HG03039 (cell line): ENCODE results near the gene SOX1.

Source experiments
- ATAC-seq: cut with Tn5 transposase; IDR thresholded peaks from one replicate; pipeline ENCODE4 v1.9.1; 2021; ENCODE audit warnings: mild to moderate bottlenecking, moderate library complexity; ENCODE audit not compliant: unreplicated experiment

Gene SOX1

DNA sequence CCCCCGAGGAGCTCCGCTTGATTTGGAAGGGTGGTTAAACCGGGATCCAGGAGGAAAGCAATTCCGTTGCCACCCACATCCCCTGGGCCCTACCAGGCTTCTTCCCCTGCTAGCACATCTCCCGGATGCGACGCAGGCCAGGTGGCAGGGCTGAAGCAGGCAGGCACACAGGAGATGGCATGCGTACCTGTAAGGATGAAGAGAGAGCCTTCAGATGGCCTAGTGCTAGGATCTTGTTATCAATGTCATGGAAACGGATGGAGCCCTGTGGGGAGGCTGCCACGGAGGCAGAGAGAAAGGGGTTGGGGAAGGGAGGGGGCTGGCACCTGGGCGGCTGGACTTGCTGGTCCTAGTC lies 8.5 kb upstream of the SOX1 start:
- ATAC-seq: no peak

DNA sequence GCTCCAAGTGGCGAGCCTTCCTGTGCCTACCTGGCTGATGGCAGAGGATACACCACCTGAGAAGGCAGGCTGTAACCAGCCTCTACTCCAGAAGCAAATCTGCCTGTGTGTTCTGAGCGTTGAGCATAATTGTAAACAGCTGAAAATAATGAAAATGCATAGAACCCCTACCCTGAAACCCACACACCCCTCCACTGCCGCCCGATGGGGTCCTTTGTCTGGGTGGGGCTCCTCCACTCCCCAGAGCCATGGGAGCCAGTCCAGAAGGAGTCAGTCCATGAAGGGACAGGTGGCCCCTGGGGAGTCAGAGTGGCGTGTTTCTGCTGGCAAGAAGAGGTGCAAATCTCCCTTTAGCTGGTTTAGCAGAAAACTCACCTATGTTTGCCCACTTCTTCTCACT lies 8.0 kb upstream of the SOX1 start:
- ATAC-seq: no peak

DNA sequence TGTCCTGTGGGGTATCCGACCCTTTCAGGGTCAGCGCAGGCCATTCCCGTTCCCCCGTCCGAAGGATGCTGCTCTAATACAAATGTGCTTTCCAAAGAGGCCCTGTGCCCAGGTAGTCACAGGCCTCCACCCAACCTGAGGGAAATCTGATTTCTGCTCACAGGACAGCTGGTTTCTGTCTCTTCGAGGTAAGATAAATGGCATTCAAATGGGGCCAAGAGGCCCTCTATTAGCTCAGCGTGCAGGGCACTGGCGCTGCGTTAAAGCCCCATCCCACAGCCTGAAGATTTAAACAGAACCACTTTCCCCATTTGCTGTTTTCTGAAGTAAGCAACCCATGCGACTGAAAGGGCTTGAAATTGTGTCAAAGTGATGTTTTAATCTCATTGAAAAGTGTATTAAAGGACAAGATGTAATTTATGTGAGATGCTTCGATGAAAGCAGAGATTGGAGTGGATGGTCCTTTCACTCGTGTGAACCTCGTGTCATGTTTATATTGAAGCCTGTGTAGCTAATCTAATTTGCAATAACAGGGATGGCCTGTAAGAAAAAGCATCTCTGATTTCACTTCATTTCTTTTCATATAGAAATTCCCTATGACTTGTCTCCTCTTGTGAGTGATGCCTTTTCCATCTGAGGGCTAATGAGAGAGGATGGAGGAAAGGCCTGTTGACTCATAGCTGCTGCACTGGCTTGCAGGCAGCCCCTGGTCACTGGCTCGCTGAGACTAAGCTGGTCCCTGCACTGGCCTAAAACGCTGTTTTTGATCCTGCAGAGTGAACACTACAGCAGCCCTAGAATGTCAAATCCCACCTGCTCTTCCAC lies 7.3 kb upstream of the SOX1 start:
- no peak for ATAC-seq

DNA sequence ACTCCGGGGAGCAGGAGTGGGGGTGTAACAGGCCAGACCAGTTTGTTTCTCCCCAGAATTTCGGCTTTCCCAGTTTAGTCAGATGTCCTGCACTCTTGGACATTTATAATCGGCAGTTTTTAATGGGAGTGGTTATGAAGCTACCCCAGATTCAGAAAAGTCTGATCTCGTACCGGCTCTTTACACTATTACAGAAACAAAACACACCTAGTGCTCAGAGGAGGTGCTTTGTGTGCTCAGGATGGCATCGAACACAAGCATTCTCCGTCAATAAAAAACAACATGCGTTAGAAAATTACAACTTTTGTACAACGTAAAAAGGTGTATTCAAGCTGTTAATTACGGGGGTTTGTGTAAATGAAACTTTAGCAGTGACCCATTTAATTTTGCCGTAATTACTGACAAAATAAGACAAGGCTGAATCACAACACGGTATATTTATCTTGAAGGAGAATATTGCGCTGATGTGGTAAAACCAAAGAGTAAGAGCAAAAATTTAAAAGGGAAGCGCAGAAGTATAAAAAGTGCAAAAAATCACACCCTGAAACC lies 6.6 kb upstream of the SOX1 start:
- no peak for ATAC-seq

DNA sequence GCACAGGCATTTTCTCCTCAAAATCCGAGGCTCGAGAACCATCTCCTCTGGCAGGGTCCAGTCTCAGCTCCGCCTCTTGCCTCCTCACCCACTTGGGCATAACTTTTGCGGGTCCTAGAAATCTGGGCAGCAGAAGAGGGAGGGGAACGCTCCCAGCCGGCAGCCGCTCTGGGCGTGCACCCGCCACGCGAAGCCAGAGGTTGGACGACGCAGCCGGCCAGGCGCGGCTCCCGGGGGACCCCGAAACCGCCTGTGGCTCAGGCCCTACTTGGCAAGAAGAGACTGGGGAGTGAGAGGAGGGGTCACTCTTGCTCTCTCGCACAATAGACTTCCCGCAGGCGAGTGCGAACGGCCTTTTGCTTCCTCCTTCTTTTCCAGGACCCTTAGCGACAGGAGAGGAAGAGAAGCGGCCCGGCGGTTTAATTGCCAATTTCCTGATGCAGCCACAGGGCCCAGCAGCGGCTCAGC lies 6.0 kb upstream of the SOX1 start:
- ATAC-seq: no peak

DNA sequence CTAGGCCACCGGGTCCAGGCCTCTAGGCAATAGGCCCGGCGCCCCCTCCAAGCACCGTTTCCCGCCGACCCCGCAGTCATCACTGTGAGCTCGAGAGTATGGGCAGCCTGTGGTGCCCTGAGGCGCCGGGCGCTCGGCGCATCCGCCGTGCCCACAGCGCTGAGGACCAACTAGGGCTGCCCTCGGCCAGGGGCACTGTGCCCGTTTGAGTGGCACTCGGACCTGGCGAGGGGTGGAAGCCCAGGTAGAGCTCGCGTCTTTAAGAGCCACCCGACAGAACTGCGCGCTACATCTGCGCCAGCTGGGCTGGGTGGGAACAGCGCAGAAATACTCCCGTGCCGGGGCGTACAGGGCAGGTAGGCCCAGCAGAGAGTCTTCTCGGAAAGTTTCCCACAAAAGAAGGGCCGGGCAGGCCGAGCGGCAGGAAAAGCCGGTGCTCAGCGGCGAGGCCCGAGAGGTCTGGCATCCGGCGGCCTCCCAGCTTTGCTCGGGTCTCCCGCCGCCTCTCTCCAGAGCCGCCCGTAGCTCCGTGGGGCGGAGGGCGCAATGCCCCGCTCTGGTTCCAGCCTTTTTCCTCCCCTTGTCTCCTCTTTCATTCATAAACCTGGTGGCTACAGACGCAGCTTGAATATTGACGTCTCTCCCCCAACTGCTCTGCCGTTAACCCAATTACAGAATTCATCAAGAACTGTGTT lies 5.4 kb upstream of the SOX1 start:
- ATAC-seq: no peak

DNA sequence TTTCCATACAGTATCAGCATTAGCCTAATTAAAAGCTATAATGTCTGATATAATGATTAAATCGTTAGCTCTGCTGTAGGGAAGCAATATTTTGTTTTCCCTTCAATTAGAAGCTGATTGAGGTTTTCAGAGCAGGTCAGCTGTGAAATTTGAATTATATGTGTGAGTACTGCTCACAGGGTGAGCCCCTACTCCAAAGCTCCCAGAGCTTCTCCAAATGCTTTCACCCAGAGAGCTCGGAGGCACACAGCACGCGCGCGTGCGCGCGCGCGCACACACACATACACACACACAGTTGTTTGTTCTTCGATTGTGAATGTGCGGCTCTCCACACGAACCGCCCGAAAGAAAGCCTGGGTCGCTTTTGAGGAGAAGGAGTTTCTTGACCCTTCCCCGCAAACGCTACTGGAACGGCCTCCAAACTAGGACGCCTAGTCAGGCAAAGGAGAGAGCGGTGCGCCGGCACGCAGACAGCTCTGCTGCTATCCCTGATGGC lies 4.8 kb upstream of the SOX1 start:
- no peak for ATAC-seq

DNA sequence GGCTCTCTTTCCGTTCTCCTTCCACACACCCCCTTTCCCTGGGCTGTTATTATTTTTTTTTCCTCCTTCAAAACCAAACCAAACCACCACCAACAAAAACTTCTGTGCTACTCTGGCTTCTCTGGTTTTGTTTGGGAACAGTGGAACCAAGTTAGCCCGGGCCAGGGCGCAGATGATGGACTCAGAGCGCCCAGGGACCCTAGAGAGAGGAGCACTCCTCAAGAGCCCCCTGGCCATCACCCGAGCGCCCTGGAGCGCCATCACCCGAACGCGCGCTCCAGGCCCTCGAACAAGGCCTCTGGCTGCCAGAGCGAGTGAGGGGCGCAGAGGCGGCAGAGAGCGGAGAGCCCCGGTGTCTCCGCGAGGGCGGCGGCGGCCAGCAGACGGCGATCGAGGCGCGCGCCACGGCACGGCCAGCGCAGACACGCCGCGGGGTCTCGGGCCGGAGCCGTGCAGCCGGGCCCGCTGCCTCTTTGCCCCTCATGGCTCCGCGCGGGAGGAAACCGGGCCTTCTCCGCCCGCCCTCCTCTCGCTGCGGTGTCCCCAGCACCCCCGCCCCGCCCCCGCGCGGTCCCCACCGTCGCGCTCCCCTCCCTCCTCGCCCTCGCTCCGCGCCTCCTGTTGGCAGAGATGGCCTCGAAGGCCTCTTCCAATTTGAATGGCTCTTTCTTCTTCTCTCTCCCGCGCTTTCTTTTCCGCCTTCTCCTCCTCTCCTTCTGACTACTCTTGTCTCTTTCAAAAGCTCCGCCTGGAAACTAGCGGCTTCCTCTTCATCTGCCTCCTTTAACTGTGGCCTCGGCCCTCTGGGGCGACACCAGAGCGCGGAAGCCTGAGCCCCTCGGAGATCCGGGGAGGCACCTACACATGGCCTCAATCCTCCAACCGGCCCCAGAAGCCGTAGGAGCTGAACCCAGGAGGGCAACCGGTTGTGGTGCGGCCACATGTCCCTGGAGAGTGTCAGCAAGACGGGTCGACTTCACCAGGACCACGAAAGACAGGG lies 4.1 kb upstream of the SOX1 start:
- ATAC-seq: no peak

DNA sequence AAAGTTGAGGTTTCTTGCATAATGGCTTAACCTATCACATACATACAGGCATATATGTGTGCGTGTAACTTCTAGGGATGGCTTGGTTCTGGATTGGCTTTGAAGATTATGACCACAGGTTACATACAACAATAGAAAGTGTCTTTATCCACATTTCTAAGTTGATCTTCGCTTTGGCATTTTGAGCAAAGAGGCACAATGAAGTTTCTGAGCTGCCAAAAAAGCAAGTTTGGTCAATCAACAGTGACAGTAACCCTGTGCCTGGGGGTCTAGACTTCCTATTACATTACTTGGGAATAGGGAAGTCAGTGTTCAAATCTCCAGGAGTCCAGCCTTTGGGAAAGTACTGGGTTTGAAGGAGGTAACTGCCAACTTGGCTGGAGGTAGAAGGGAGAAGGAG lies 3.1 kb upstream of the SOX1 start:
- ATAC-seq: no peak

DNA sequence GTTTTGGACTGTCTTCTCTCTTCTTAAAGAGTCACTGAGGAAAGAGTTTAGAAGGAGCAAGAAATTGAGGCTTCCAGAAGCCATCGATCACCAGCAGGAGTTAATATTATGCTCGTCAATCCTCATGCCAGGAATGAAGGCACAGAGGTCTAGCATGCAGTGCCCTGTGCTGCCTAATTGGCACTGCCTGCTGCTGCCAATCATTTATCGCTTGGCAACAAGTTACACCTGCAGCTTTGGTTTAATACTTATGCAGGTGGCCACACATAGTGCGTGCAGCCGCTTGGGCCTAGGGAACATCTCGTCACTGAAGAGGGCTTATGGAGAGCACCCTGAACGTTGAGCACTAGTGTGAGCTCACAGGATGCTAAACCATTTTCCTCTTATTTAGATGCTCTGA lies 2.7 kb upstream of the SOX1 start:
- ATAC-seq: no peak

DNA sequence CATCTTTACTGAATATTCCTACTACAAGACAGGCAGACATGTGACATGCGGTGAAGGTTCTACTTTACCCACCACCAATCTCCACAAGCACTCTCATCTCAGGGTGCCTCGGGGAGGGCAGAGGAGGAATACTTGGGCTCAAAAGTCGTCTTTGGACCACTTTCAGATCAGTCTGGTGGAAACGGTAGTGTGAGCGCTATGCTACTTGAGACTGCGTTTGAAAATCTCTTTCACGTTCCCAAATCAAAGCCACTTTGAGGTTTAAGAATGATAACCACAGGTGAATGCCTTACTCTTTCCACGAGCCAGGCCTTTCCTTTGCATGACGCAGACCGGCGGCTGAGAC lies 1.5 kb upstream of the SOX1 start:
- ATAC-seq: no peak

DNA sequence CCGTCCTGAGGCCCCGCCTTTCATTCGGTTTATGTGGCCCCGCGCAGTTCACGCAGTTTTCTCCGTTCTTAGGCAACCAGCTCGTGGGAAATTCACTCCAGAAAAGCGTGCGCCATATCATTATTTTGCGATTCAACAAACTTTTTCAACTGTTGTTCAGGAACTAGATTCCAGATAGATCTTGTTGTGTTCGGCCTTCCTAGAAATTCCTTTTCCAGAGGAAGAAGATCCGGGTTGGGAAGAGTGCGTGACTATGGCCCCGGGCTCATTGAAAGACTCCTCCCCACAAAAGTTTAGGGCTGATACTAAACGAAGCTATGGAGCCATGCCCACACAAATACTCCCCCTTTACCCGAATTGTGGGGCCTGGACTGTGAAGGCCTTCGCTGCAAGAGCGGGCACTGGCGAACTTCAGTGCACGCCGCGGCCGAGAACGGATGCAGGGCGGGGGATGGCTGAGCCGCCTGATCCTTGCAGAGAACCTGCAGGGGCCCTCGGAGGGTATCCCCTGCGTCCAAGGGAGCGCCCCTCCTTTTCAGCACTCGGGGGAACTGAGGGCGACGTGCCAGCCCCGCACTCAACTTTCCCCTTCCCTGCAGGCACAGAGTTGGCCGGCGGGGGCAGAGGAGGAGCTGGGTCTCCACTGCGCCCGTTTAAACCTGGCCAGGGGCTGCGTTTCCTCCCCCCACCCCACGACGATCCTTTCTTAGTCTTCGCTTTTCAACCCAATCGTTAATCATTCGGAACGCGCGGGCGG lies 904 bp upstream of the SOX1 start:
- no peak for ATAC-seq

DNA sequence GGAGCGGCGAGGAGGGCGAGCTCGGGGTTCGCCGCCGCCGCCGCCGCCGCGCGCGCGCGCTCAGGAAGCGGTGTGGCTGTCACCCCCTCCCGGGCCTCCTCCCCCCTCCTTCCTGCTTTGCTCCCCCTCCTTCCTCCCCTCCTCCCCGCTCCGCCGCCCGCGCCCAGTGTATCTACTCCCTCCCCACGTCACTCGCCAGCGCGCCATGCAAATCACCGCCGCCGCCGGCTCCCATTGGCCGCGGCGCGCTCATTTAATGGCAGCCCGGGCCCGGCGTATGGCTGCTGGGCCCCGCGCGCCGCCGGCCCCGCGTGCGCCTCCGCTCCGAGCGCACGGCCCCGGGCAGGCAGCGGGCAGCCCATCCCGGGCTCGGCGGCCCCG lies 335 bp upstream of the SOX1 start:
- no peak for ATAC-seq

DNA sequence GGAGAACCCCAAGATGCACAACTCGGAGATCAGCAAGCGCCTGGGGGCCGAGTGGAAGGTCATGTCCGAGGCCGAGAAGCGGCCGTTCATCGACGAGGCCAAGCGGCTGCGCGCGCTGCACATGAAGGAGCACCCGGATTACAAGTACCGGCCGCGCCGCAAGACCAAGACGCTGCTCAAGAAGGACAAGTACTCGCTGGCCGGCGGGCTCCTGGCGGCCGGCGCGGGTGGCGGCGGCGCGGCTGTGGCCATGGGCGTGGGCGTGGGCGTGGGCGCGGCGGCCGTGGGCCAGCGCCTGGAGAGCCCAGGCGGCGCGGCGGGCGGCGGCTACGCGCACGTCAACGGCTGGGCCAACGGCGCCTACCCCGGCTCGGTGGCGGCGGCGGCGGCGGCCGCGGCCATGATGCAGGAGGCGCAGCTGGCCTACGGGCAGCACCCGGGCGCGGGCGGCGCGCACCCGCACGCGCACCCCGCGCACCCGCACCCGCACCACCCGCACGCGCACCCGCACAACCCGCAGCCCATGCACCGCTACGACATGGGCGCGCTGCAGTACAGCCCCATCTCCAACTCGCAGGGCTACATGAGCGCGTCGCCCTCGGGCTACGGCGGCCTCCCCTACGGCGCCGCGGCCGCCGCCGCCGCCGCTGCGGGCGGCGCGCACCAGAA lies 1.1 kb downstream of the SOX1 start:
- no peak for ATAC-seq

DNA sequence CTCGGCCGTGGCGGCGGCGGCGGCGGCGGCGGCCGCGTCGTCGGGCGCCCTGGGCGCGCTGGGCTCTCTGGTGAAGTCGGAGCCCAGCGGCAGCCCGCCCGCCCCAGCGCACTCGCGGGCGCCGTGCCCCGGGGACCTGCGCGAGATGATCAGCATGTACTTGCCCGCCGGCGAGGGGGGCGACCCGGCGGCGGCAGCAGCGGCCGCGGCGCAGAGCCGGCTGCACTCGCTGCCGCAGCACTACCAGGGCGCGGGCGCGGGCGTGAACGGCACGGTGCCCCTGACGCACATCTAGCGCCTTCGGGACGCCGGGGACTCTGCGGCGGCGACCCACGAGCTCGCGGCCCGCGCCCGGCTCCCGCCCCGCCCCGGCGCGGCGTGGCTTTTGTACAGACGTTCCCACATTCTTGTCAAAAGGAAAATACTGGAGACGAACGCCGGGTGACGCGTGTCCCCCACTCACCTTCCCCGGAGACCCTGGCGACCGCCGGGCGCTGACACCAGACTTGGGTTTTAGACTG lies 1.7 kb downstream of the SOX1 start:
- ATAC-seq: no peak

DNA sequence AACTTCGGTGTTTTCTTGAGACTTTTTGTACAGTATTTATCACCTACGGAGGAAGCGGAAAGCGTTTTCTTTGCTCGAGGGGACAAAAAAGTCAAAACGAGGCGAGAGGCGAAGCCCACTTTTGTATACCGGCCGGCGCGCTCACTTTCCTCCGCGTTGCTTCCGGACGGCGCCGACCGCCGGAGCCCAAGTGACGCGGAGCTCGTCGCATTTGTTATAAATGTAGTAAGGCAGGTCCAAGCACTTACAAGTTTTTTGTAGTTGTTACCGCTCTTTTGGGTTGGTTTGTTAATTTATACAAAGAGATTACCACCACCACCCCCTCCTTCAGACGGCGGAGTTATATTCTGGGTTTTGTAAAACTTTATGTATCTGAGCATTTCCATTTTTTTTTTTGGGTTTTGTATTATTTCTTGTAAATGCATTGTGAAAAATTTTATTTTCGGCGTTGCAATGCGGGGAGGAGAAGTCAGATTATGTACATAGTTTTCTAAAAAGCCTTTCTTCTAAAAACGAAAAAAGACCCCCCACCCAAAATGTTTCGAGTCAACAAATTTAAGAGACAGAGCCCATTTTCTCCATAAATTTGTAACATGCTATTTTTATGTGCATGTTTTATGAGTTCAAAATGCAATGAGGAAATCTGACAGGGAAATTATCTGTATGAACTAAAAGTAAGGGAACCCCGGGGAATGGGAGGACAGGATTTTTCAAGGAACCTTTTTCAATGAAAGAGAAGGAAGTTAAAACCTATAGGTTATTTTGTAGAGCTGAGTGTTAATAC lies 2.3 kb downstream of the SOX1 start:
- ATAC-seq: no peak

DNA sequence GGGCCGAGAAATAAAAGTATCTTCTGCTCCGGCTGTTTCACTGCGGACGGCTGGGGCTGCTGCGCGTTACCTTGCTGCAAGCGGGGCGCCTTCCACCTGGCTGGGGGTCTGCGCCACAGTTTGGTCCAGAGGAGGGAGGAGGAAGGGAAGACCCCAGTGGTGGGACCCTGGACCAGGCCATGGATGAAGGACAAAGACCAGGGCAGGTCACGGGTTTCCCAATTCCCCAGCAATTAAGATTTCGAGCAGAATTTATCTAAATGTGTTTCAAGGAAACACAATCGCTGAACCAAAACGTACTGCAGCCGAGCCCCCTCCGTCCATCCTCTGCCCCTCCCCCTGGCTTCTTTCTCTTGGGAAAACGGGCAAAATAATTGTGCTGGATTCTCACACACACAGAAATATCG lies 2.9 kb downstream of the SOX1 start:
- ATAC-seq: no peak

DNA sequence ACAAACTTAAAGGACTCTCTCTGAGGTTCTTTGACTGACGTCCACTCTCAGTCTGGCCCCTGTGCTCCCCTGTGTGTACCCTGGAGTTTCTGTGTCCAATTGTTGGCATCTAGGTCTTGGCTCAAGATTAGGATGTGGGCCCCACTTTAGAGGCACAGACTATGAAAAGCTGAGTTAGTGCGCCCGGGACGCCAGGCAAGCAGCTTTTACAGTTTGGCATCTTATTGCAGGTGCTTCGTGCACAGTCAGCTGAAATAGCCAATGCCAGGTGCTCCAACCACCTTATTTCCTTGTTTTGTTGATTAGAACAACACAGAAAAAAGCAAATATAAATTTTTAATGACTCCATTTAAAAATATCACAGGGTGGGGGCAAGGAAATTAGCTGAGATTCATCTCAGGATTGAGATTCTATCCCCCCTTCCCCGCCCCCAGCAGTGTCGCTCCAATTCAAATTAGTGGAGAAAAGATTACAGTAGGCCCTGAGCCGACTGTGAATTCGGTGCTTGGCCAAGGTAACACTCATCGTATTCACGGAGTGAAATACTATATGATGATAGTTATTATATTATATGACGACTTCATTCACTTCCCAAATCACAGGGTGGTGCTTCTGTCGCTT lies 4.3 kb downstream of the SOX1 start:
- ATAC-seq: no peak
